Liver (tissue), 3 donors: ENCODE measurements around the gene THRB.

Source experiments
- EGR1 ChIP-seq, 2 donors: IDR thresholded peaks; 2 replicates each; pipeline ENCODE4 v1.6.1; 2016 to 2018; ENCODE audit warnings: antibody characterized with exemption in 2 of 2, low read depth in 2 of 2
- GABPA ChIP-seq, 2 donors: IDR thresholded peaks in 1 of 2; conservative IDR thresholded peaks in 1 of 2; 2 replicates each; pipeline ENCODE4 v1.6.1; 2016; ENCODE audit warnings: antibody characterized with exemption in 2 of 2, mild to moderate bottlenecking in 1 of 2, moderate library complexity in 1 of 2
- HNF4G ChIP-seq: IDR thresholded peaks from 2 replicates; pipeline ENCODE4 v1.6.1; 2016; ENCODE audit warnings: antibody characterized with exemption
- JUND ChIP-seq, 2 donors: IDR thresholded peaks; 2 replicates each; pipeline ENCODE4 v1.6.1; 2016; ENCODE audit warnings: antibody characterized with exemption in 2 of 2
- NR2F2 ChIP-seq: IDR thresholded peaks from 2 replicates; pipeline ENCODE4 v1.6.1; 2016; ENCODE audit warnings: antibody characterized with exemption
- RXRA ChIP-seq, 2 donors: IDR thresholded peaks; 2 replicates each; pipeline ENCODE4 v1.6.1; 2017 to 2018; ENCODE audit warnings: antibody characterized with exemption in 2 of 2, mild to moderate bottlenecking in 1 of 2
- SP1 ChIP-seq: IDR thresholded peaks from 2 replicates; pipeline ENCODE4 v1.6.1; 2018; ENCODE audit warnings: antibody characterized with exemption, mild to moderate bottlenecking
- TAF1 ChIP-seq: conservative IDR thresholded peaks from 2 replicates; pipeline ENCODE4 v1.6.1; 2016; ENCODE audit warnings: antibody characterized with exemption, mild to moderate bottlenecking
- YY1 ChIP-seq: IDR thresholded peaks from 2 replicates; pipeline ENCODE4 v1.6.1; 2016; ENCODE audit warnings: antibody characterized with exemption, mild to moderate bottlenecking
- TF ChIP-seq, protein P1 (sequence below): fragments of 150-350 bp; IDR thresholded peaks from 2 replicates; pipeline ENCODE4 v1.5.1; 2017; ENCODE audit warnings: improper control_type of control experiment, low read depth, low read length; ENCODE audit not compliant: missing input control
- TF ChIP-seq, protein P2 (sequence below): IDR thresholded peaks from 2 replicates; pipeline ENCODE4 v1.6.1; 2016; ENCODE audit warnings: antibody characterized with exemption
- TF ChIP-seq, protein P3 (sequence below): IDR thresholded peaks from 2 replicates; pipeline ENCODE4 v1.6.1; 2016; ENCODE audit warnings: antibody characterized with exemption, mild to moderate bottlenecking
- TF ChIP-seq, protein P4 (sequence below): IDR thresholded peaks from 2 replicates; pipeline ENCODE4 v1.6.1; 2016; ENCODE audit warnings: antibody characterized with exemption
- TF ChIP-seq, protein P5 (sequence below): IDR thresholded peaks from 2 replicates; pipeline ENCODE4 v1.6.1; 2016; ENCODE audit warnings: antibody characterized with exemption
- donor health status: healthy.
- donor health status: healthy.

DNA sequence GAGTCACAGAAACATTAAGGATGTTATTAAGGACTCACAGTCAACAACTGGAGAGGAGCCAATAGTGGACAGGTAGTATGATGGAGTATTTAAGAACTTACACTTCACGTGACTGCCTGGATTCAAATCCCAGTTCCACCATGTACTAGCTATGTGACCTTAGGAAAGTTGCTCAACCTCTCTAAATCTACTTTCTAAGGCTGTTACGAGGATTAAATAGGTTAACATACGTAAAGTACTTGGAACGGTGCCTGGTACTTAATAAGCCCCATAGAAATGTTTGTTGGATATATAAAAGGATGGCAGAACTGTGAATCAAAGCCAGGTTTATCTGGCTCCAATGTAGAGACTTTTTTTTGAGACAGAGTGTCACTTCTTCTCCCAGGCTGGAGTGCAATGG is 24.4 kb downstream of the THRB start:
- TF ChIP-seq, protein P1, sequence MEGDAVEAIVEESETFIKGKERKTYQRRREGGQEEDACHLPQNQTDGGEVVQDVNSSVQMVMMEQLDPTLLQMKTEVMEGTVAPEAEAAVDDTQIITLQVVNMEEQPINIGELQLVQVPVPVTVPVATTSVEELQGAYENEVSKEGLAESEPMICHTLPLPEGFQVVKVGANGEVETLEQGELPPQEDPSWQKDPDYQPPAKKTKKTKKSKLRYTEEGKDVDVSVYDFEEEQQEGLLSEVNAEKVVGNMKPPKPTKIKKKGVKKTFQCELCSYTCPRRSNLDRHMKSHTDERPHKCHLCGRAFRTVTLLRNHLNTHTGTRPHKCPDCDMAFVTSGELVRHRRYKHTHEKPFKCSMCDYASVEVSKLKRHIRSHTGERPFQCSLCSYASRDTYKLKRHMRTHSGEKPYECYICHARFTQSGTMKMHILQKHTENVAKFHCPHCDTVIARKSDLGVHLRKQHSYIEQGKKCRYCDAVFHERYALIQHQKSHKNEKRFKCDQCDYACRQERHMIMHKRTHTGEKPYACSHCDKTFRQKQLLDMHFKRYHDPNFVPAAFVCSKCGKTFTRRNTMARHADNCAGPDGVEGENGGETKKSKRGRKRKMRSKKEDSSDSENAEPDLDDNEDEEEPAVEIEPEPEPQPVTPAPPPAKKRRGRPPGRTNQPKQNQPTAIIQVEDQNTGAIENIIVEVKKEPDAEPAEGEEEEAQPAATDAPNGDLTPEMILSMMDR: no peak
- TF ChIP-seq GABPA (IDR thresholded peaks at IDR 0.05 in 1 of 2, conservative IDR thresholded peaks at IDR 0.05 in 1 of 2) (no peak), NR2F2 (no peak), YY1 (no peak), EGR1 (IDR thresholded peaks at IDR 0.05; ENCODE audit: low read depth in 2 of 2) (no peak), SP1 (no peak), TAF1 (no peak), RXRA (IDR thresholded peaks at IDR 0.05) (no peak), JUND (IDR thresholded peaks at IDR 0.05) (no peak), HNF4G (no peak)
- TF ChIP-seq, protein P2, sequence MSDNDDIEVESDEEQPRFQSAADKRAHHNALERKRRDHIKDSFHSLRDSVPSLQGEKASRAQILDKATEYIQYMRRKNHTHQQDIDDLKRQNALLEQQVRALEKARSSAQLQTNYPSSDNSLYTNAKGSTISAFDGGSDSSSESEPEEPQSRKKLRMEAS: no peak
- TF ChIP-seq, protein P3, sequence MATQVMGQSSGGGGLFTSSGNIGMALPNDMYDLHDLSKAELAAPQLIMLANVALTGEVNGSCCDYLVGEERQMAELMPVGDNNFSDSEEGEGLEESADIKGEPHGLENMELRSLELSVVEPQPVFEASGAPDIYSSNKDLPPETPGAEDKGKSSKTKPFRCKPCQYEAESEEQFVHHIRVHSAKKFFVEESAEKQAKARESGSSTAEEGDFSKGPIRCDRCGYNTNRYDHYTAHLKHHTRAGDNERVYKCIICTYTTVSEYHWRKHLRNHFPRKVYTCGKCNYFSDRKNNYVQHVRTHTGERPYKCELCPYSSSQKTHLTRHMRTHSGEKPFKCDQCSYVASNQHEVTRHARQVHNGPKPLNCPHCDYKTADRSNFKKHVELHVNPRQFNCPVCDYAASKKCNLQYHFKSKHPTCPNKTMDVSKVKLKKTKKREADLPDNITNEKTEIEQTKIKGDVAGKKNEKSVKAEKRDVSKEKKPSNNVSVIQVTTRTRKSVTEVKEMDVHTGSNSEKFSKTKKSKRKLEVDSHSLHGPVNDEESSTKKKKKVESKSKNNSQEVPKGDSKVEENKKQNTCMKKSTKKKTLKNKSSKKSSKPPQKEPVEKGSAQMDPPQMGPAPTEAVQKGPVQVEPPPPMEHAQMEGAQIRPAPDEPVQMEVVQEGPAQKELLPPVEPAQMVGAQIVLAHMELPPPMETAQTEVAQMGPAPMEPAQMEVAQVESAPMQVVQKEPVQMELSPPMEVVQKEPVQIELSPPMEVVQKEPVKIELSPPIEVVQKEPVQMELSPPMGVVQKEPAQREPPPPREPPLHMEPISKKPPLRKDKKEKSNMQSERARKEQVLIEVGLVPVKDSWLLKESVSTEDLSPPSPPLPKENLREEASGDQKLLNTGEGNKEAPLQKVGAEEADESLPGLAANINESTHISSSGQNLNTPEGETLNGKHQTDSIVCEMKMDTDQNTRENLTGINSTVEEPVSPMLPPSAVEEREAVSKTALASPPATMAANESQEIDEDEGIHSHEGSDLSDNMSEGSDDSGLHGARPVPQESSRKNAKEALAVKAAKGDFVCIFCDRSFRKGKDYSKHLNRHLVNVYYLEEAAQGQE: no peak
- TF ChIP-seq, protein P4, sequence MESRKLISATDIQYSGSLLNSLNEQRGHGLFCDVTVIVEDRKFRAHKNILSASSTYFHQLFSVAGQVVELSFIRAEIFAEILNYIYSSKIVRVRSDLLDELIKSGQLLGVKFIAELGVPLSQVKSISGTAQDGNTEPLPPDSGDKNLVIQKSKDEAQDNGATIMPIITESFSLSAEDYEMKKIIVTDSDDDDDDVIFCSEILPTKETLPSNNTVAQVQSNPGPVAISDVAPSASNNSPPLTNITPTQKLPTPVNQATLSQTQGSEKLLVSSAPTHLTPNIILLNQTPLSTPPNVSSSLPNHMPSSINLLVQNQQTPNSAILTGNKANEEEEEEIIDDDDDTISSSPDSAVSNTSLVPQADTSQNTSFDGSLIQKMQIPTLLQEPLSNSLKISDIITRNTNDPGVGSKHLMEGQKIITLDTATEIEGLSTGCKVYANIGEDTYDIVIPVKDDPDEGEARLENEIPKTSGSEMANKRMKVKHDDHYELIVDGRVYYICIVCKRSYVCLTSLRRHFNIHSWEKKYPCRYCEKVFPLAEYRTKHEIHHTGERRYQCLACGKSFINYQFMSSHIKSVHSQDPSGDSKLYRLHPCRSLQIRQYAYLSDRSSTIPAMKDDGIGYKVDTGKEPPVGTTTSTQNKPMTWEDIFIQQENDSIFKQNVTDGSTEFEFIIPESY: no peak
- TF ChIP-seq, protein P5, sequence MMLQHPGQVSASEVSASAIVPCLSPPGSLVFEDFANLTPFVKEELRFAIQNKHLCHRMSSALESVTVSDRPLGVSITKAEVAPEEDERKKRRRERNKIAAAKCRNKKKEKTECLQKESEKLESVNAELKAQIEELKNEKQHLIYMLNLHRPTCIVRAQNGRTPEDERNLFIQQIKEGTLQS: no peak
